Tibial artery (tissue), 4 donors: ENCODE results near the gene SMTNL2.

ENCODE experiments used
- DNase-seq, 2 donors: peaks; one replicate each; pipeline ENCODE4 v3.0.0-alpha.2; 2019
- H3K27ac ChIP-seq, 2 donors: fragments of 200-600 bp; sonication (generic) in 1 of 2; 1 replicate in 1 of 2; 2 replicates in 1 of 2; pipeline ENCODE4 v1.5.1; 2018 to 2019; ENCODE audit warnings: mild to moderate bottlenecking in 1 of 2
- H3K27me3 ChIP-seq, 2 donors: fragments of 200-600 bp; sonication (generic) in 1 of 2; one replicate each; pipeline versions ENCODE4 v1.5.1 to v1.6.0; 2016 to 2019
- H3K36me3 ChIP-seq, 3 donors: fragments of 200-600 bp; sonication (generic) in 2 of 3; one replicate each; pipeline ENCODE4 v1.5.1; 2016 to 2019; ENCODE audit warnings: mild to moderate bottlenecking in 2 of 3
- H3K4me1 ChIP-seq, 4 donors: fragments of 200-600 bp; sonication (generic) in 2 of 4; 1 replicate in 3 of 4; 2 replicates in 1 of 4; pipeline ENCODE4 v1.5.1; 2016 to 2019
- H3K4me3 ChIP-seq, 2 donors: fragments of 200-600 bp; sonication (generic) in 1 of 2; 1 replicate in 1 of 2; 2 replicates in 1 of 2; pipeline ENCODE4 v1.5.1; 2018 to 2019; ENCODE audit warnings: mild to moderate bottlenecking in 2 of 2
- H3K9me3 ChIP-seq, 3 donors: fragments of 200-600 bp; sonication (generic) in 1 of 3; one replicate each; pipeline ENCODE4 v1.5.1; 2016 to 2019
- CTCF ChIP-seq, 2 experiments: fragments of 200-600 bp in 1 of 2; fragments of 450-650 bp in 1 of 2; IDR thresholded peaks; one replicate each; pipeline ENCODE4 v1.5.1; 2017 to 2019; ENCODE audit warnings: antibody characterized with exemption in 2 of 2, mild to moderate bottlenecking in 1 of 2, moderate library complexity in 1 of 2
- intact Hi-C: fragments of 100-400 bp; cut with DNase I; formaldehyde crosslinking; loops from one replicate; pipeline ENCODE4 v1.15.0; 2023; ENCODE audit warnings: low total_unique reads

SMTNL2 gene

GRCh38 chr17:4560837-4561256, 23.5 kb upstream of the SMTNL2 start:
- DNase-seq: no peak
- intact Hi-C loops: no loop called here
- no peaks in the 10 kb centered on the region for H3K9me3 ChIP-seq
- H3K4me1 ChIP-seq: peaks cover 0 to 39% (median 17%) of the 10 kb centered on the region in 4 donors
- no peaks in the 10 kb centered on the region for H3K36me3 ChIP-seq
- H3K27me3 ChIP-seq: no peaks in the 10 kb centered on the region
- no peak overlapping the region for H3K27ac ChIP-seq
- TF ChIP-seq CTCF (IDR thresholded peaks at IDR 0.05): no peak
- no peak overlapping the region for H3K4me3 ChIP-seq

- H3K27me3 ChIP-seq: no peaks in the 10 kb centered on the region
- DNase-seq: no peak
Measured at GRCh38 chr17:4562015-4562969, 22.0 kb upstream of the SMTNL2 start.

GRCh38 chr17:4565209-4566141, 18.9 kb upstream of the SMTNL2 start:
- DNase-seq: peak; percentile 55 to 72
- H3K4me3 ChIP-seq: no peak overlapping the region
- intact Hi-C loops: loop anchor here (5.0 kb wide), 1 partner anchor 62 kb away; no protein-coding TSS in a partner anchor
- no peaks in the 10 kb centered on the region for H3K36me3 ChIP-seq
- H3K4me1 ChIP-seq: peaks cover 0 to 14% (median 13%) of the 10 kb centered on the region in 4 donors
- no peaks in the 10 kb centered on the region for H3K27me3 ChIP-seq
- H3K27ac ChIP-seq: no peak overlapping the region
- peak; percentile 64 to 79 for TF ChIP-seq CTCF (IDR thresholded peaks at IDR 0.05)
- H3K9me3 ChIP-seq: no peaks in the 10 kb centered on the region

More at GRCh38 chr17:4562015-4562969, 22.0 kb upstream of the SMTNL2 start:
- Histone ChIP-seq H3K36me3 (no peaks in the 10 kb centered on the region), H3K27ac (peak overlapping the region; percentile 65 to 70), H3K4me1 (peaks cover 0 to 35% (median 13%) of the 10 kb centered on the region in 4 donors), H3K4me3 (peak overlapping the region in 1 of 2 donors; percentile 17), H3K9me3 (no peaks in the 10 kb centered on the region)
- intact Hi-C loops: no loop called here
- no peak for TF ChIP-seq CTCF (IDR thresholded peaks at IDR 0.05)

- Histone ChIP-seq H3K4me3 (no peak overlapping the region), H3K9me3 (no peaks in the 10 kb centered on the region), H3K36me3 (no peaks in the 10 kb centered on the region), H3K4me1 (peaks cover 0 to 13% (median 11%) of the 10 kb centered on the region in 4 donors), H3K27ac (no peak overlapping the region), H3K27me3 (peaks cover 0 to 6% of the 10 kb centered on the region in 2 donors)
- intact Hi-C loops: loop anchor here (5.0 kb wide), 1 partner anchor 61 kb away; no protein-coding TSS in a partner anchor
- no peak for DNase-seq
- TF ChIP-seq CTCF (IDR thresholded peaks at IDR 0.05): peak; percentile 36 to 49
Measured at GRCh38 chr17:4566785-4567184, 17.5 kb upstream of the SMTNL2 start.

GRCh38 chr17:4569591-4569990, 14.7 kb upstream of the SMTNL2 start:
- Histone ChIP-seq H3K27me3 (peaks cover 0 to 6% of the 10 kb centered on the region in 2 donors), H3K36me3 (no peaks in the 10 kb centered on the region), H3K4me1 (peaks cover 0 to 3% (median 0%) of the 10 kb centered on the region in 4 donors), H3K4me3 (no peak overlapping the region), H3K27ac (no peak overlapping the region), H3K9me3 (no peaks in the 10 kb centered on the region)
- TF ChIP-seq CTCF (IDR thresholded peaks at IDR 0.05): no peak
- DNase-seq: no peak
- intact Hi-C loops: loop anchor here (5.0 kb wide), 1 partner anchor 58 kb away; no protein-coding TSS in a partner anchor
